ENCODE measurements around the gene CACNG1.
"Not testable (repeated sequence)": the region's sequence is repeated elsewhere in the genome, so short reads cannot be mapped to it uniquely, and the experiment has no call there.

Gene CACNG1

GRCh38 chr17:67080804-67081203 lies 36.5 kb downstream of the CACNG1 start:
- no peak for DNase-seq (ENCODE audit: low spot score)

- DNase-seq (ENCODE audit: low spot score) = peak; percentile 56
Observed at GRCh38 chr17:67082107-67082506, 37.8 kb downstream of the CACNG1 start.

- no peak for DNase-seq (ENCODE audit: low spot score)
Observed at GRCh38 chr17:67085406-67085805, 41.1 kb downstream of the CACNG1 start.

GRCh38 chr17:67088639-67089038 lies 44.3 kb downstream of the CACNG1 start:
- no peak for DNase-seq (ENCODE audit: low spot score)

- no peak for DNase-seq (ENCODE audit: low spot score)
Observed at GRCh38 chr17:67090341-67090740, 46.0 kb downstream of the CACNG1 start.

- DNase-seq (ENCODE audit: low spot score) = no peak
Observed at GRCh38 chr17:67092291-67092690, 47.9 kb downstream of the CACNG1 start.

- DNase-seq (ENCODE audit: low spot score) = not testable (repeated sequence)
Observed at GRCh38 chr17:67092710-67093109, 48.4 kb downstream of the CACNG1 start.

GRCh38 chr17:67093348-67093747 lies 49.0 kb downstream of the CACNG1 start:
- DNase-seq (ENCODE audit: low spot score) = no peak

- DNase-seq (ENCODE audit: low spot score) = not testable (repeated sequence)
Observed at GRCh38 chr17:67095291-67095690, 50.9 kb downstream of the CACNG1 start.

- no peak for DNase-seq (ENCODE audit: low spot score)
Observed at GRCh38 chr17:67095803-67096202, 51.4 kb downstream of the CACNG1 start.

- DNase-seq (ENCODE audit: low spot score) = no peak
Observed at GRCh38 chr17:67096609-67097008, 52.3 kb downstream of the CACNG1 start.

- DNase-seq (ENCODE audit: low spot score) = no peak
Observed at GRCh38 chr17:67098006-67098405, 53.7 kb downstream of the CACNG1 start.

- not testable (repeated sequence) for DNase-seq (ENCODE audit: low spot score)
Observed at GRCh38 chr17:67104641-67105040, 60.3 kb downstream of the CACNG1 start.

- peak; percentile 5 for DNase-seq (ENCODE audit: low spot score)
Observed at GRCh38 chr17:67105213-67105612, 60.9 kb downstream of the CACNG1 start.
